Measurements from ENCODE around the gene URGCP.

- TF ChIP-seq CTCF (IDR thresholded peaks at IDR 0.05) (no peak), MAX (IDR thresholded peaks at IDR 0.05; ENCODE audit: low read depth) (no peak), SMC3 (IDR thresholded peaks at IDR 0.05; ENCODE audit: low read depth, low read length) (no peak), CHD2 (IDR thresholded peaks at IDR 0.05; ENCODE audit: low read length, partially characterized antibody) (no peak), POLR2AphosphoS5 (IDR thresholded peaks at IDR 0.05; ENCODE audit: low read depth, low read length) (no peak), SIN3A (IDR thresholded peaks at IDR 0.05; ENCODE audit: borderline replicate concordance, low read depth, low read length) (no peak), REST (IDR thresholded peaks at IDR 0.05; ENCODE audit: low read depth, low read length) (no peak)
Measured at GRCh38 chr7:43904533-43905208, 1.7 kb downstream of the URGCP start.

Measured in SK-N-SH (cell line).